Gastrocnemius medialis (tissue), 4 donors: ENCODE measurements around the gene MRGPRX3. TPM values are rescaled to one million over a fixed set of nuclear protein-coding genes. Genes with fewer than 3 reads are reported as not detected.
"Not testable (repeated sequence)": the region's sequence is repeated elsewhere in the genome, so short reads cannot be mapped to it uniquely, and the experiment has no call there.

Source experiments
- ATAC-seq, 2 donors: fragments of 150-250 bp; one replicate each; pipeline ENCODE4 v1.9.1; 2016
- DNase-seq, 2 donors: peaks; one replicate each; pipeline ENCODE4 v3.0.0-alpha.2; 2019
- H3K27ac ChIP-seq, 4 donors: fragments of 200-600 bp; sonication (generic); 1 replicate in 1 of 4; 2 replicates in 3 of 4; pipeline ENCODE4 v1.5.1; 2016 to 2018; ENCODE audit warnings: mild to moderate bottlenecking in 2 of 4, moderate library complexity in 1 of 4
- H3K27me3 ChIP-seq, 3 donors: fragments of 200-600 bp; sonication (generic) in 2 of 3; 1 replicate in 1 of 3; 2 replicates in 2 of 3; pipeline versions ENCODE4 v1.5.1 to v1.6.0; 2016 to 2019; ENCODE audit warnings: mild to moderate bottlenecking in 1 of 3, moderate library complexity in 1 of 3
- H3K36me3 ChIP-seq, 2 donors: fragments of 200-600 bp; sonication (generic) in 1 of 2; one replicate each; pipeline ENCODE4 v1.5.1; 2017 to 2018
- H3K4me1 ChIP-seq, 2 donors: fragments of 200-600 bp; sonication (generic) in 1 of 2; one replicate each; pipeline ENCODE4 v1.5.1; 2016 to 2017; ENCODE audit warnings: mild to moderate bottlenecking in 2 of 2
- H3K4me3 ChIP-seq, 4 donors: fragments of 200-600 bp; sonication (generic) in 3 of 4; 1 replicate in 1 of 4; 2 replicates in 3 of 4; pipeline ENCODE4 v1.5.1; 2016 to 2019; ENCODE audit warnings: mild to moderate bottlenecking in 2 of 4
- H3K9me3 ChIP-seq, 3 donors: fragments of 200-600 bp; sonication (generic) in 2 of 3; 1 replicate in 1 of 3; 2 replicates in 2 of 3; pipeline ENCODE4 v1.5.1; 2016 to 2019
- POLR2A ChIP-seq, 2 donors: fragments of 450-650 bp; IDR thresholded peaks; one replicate each; pipeline ENCODE4 v1.6.1; 2017; ENCODE audit warnings: antibody characterized with exemption in 2 of 2, mild to moderate bottlenecking in 2 of 2, moderate library complexity in 2 of 2
- in situ Hi-C, 4 donors: fragments of 200-750 bp; cut with MboI; loops; one replicate each; pipeline versions ENCODE4 v1.15.0 to v1.8.0; 2017; ENCODE audit warnings: low sequenced_read_pairs in 4 of 4
- intact Hi-C: fragments of 100-400 bp; cut with DNase I; formaldehyde crosslinking; loops from one replicate; pipeline ENCODE4 v1.15.1; 2023; ENCODE audit warnings: low total_unique reads
- total RNA-seq, 4 donors: library from RNA; depleted of rRNA; stranded (reverse); fragments of >200 nt; gene quantifications; one replicate each; pipeline versions ENCODE4 v1.1.0 to v1.2.3, GENCODE V29; 2016
- TF ChIP-seq, protein P1 (sequence below), 5 experiments: fragments of 450-650 bp in 3 of 5; fragments of 200-600 bp in 2 of 5; sonication (generic) in 2 of 5; IDR thresholded peaks in 4 of 5; conservative IDR thresholded peaks in 1 of 5; 1 replicate in 4 of 5; 2 replicates in 1 of 5; pipeline ENCODE4 v1.5.1; 2016 to 2019; ENCODE audit warnings: antibody characterized with exemption in 5 of 5, mild to moderate bottlenecking in 3 of 5, moderate library complexity in 3 of 5

Gene MRGPRX3
- total RNA-seq, 4 donors from 2014 or later = not detected

DNA sequence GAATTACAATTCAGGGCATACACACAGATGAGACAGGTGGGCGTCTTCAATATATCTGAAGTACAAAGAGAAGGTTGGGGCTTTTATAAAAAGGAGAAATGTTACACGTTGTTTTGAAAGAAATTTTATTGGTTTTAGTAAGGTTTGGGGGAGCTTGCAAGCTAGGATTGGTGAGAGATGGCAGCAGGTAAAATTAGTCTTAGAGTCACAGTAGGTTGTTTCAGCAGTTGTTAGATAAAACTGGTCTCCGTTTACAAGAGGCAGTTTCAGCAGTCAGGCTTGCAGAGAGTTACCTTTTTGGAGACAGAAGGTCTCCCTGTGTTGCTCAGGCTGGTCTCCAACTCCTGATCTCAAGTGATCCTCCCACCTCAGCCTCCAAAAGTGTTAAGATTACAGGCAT lies 24.1 kb upstream of the MRGPRX3 start:
- Histone ChIP-seq H3K27ac (no peak overlapping the region), H3K4me1 (peaks cover 6 to 12% of the 10 kb centered on the region in 2 donors), H3K36me3 (peaks cover 0 to 2% of the 10 kb centered on the region in 2 donors), H3K4me3 (no peak overlapping the region), H3K9me3 (no peaks in the 10 kb centered on the region), H3K27me3 (no peaks in the 10 kb centered on the region)
- intact Hi-C loops = loop anchor here (5.0 kb wide), 2 partner anchors 96 to 116 kb away; partner anchors contain the start of gene SERGEF
- in situ Hi-C loops = loop anchor here in 3 of 4 donors (10.0 to 25.0 kb wide), 2 partner anchors 113 to 629 kb away; partner anchors contain the start of gene IGSF22 (in 2 of the 3)
- no peak for ATAC-seq
- DNase-seq = no peak
- TF ChIP-seq POLR2A (IDR thresholded peaks at IDR 0.05) = no peak
- TF ChIP-seq, protein P1, sequence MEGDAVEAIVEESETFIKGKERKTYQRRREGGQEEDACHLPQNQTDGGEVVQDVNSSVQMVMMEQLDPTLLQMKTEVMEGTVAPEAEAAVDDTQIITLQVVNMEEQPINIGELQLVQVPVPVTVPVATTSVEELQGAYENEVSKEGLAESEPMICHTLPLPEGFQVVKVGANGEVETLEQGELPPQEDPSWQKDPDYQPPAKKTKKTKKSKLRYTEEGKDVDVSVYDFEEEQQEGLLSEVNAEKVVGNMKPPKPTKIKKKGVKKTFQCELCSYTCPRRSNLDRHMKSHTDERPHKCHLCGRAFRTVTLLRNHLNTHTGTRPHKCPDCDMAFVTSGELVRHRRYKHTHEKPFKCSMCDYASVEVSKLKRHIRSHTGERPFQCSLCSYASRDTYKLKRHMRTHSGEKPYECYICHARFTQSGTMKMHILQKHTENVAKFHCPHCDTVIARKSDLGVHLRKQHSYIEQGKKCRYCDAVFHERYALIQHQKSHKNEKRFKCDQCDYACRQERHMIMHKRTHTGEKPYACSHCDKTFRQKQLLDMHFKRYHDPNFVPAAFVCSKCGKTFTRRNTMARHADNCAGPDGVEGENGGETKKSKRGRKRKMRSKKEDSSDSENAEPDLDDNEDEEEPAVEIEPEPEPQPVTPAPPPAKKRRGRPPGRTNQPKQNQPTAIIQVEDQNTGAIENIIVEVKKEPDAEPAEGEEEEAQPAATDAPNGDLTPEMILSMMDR (IDR thresholded peaks at IDR 0.05 in 4 of 5, conservative IDR thresholded peaks at IDR 0.05 in 1 of 5) = no peak

DNA sequence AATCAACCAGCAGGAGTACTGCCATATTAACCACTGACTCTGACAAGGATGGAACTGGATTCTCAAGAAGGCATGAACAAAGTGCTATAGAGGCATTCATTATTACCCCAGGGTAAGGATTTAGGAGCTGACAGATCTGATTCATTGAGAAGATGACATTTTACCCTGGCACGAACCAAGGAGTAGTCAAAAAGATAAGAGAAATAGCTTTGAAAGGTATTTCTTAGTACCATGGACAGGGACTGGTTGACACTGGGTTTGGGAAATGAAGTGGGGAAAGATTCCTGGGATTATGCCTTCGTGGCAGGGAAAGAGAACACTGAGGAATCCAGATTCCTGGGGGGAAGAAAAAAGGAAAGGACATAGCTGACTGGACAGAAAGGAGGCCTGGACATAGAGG lies 21.4 kb upstream of the MRGPRX3 start:
- in situ Hi-C loops = loop anchor here in 2 of 4 donors (25.0 kb wide), 1 partner anchor 626 kb away; the partner anchor contains the start of gene IGSF22 (in 2 of the 2)
- TF ChIP-seq, protein P1 (IDR thresholded peaks at IDR 0.05 in 4 of 5, conservative IDR thresholded peaks at IDR 0.05 in 1 of 5) = no peak
- TF ChIP-seq POLR2A (IDR thresholded peaks at IDR 0.05) = no peak

DNA sequence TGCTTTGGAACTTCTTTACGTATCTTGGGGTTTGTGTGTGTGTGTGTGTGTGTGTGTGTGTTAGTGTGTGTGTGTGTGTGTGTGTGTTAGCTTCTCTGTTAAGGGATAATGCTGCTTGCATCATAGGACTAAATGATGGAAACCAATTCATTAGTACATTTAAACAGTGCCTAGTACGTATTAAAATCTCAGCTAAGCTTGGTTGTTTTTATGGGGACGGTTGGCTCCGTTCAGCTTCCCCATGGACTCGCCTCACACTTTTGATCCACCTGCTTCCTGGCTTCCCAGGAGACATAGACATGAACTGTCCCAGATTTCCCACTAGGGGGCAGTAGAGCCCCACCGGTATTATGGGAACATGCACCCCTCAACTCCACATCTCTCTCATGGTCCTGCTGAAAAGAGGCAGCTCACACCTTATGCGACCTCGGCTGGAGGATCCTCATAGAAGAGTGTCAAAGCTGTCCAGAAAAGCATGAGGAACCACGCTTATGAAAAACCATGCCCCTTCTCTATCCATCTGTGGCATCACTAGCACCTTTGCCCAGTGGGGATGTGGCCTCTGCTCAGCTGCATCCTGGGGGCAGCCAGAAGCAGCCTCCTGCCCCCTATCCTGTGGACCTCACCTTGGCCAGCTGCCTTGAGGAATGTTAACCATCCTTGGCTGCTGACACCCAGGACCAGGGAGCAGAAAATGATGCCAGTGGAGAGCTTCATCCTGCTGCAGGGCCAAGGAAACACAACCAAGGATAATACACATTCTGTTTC lies 16.8 kb upstream of the MRGPRX3 start:
- H3K4me1 ChIP-seq = no peaks in the 10 kb centered on the region
- no peaks in the 10 kb centered on the region for H3K36me3 ChIP-seq
- ATAC-seq (peak; percentile 60 to 93), DNase-seq (peak in 1 of 2 donors; percentile 33)
- H3K4me3 ChIP-seq = no peak overlapping the region
- intact Hi-C loops (loop anchor here (5.0 kb wide), 1 partner anchor 617 kb away; no protein-coding TSS in a partner anchor), in situ Hi-C loops (loop anchor here in 2 of 4 donors (25.0 kb wide), 1 partner anchor 622 kb away; the partner anchor contains the start of gene IGSF22 (in 2 of the 2))
- H3K27ac ChIP-seq = no peak overlapping the region
- no peaks in the 10 kb centered on the region for H3K9me3 ChIP-seq
- TF ChIP-seq, protein P1 (IDR thresholded peaks at IDR 0.05 in 4 of 5, conservative IDR thresholded peaks at IDR 0.05 in 1 of 5) = peak; percentile 59 to 86 (median 72)
- TF ChIP-seq POLR2A (IDR thresholded peaks at IDR 0.05) = no peak
- no peaks in the 10 kb centered on the region for H3K27me3 ChIP-seq

More for the DNA sequence above, 21.4 kb upstream of the MRGPRX3 start:
- Histone ChIP-seq H3K9me3 (no peaks in the 10 kb centered on the region), H3K4me3 (no peak overlapping the region), H3K27me3 (no peaks in the 10 kb centered on the region), H3K4me1 (no peaks in the 10 kb centered on the region), H3K36me3 (no peaks in the 10 kb centered on the region), H3K27ac (no peak overlapping the region)
- no peak for ATAC-seq
- DNase-seq = no peak
- intact Hi-C loops = no loop called here

DNA sequence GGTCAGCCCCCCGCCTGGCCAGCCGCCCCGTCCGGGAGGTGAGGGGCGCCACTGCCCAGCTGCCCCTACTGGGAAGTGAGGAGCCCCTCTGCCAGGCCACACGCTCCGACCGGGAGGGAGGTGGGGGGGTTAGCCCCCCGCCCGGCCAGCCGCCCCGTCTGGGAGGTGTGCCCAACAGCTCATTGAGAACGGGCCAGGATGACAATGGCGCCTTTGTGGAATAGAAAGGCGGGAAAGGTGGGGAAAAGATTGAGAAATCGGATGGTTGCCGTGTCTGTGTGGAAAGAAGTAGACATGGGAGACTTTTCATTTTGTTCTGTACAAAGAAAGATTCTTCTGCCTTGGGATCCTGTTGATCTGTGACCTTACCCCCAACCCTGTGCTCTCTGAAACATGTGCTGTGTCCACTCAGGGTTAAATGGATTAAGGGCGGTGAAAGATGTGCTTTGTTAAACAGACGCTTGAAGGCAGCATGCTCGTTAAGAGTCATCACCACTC lies 11.0 kb upstream of the MRGPRX3 start:
- DNase-seq, H3K4me3 ChIP-seq, H3K27ac ChIP-seq, H3K27me3 ChIP-seq, H3K9me3 ChIP-seq, intact Hi-C loops, H3K4me1 ChIP-seq, ATAC-seq, H3K36me3 ChIP-seq: not testable (repeated sequence)
- in situ Hi-C loops = loop anchor here in 2 of 4 donors (25.0 kb wide), 1 partner anchor 616 kb away; the partner anchor contains the start of gene IGSF22 (in 2 of the 2)

DNA sequence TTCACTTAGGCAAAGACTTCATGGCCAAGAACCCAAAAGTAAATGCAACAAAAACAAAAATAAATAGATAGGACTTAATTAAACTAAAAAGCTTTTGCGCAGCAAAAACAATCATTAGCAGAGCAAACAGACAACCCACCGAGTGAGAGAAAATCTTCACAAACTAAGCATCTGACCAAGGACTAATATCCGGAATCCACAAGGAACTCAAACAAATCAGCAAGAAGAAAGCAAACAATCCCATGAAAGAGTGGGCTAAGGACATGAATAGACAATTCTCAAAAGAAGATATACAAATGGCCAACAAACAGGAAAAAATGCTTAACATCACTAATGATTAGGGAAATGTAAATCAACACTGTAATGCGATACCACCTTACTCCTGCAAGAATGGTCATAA lies 1.3 kb upstream of the MRGPRX3 start:
- intact Hi-C loops, in situ Hi-C loops, ATAC-seq: not testable (repeated sequence)

More for the DNA sequence above, 1.3 kb upstream of the MRGPRX3 start:
- not testable (repeated sequence) for H3K4me3 ChIP-seq, DNase-seq, H3K27me3 ChIP-seq, H3K4me1 ChIP-seq, H3K27ac ChIP-seq, H3K9me3 ChIP-seq, H3K36me3 ChIP-seq
